GM21447 (cell line): ENCODE data around the gene TWIST1.

Experiments
- ATAC-seq: cut with Tn5 transposase; IDR thresholded peaks from one replicate; pipeline ENCODE4 v1.9.1; 2021; ENCODE audit not compliant: unreplicated experiment

The TWIST1 gene

DNA sequence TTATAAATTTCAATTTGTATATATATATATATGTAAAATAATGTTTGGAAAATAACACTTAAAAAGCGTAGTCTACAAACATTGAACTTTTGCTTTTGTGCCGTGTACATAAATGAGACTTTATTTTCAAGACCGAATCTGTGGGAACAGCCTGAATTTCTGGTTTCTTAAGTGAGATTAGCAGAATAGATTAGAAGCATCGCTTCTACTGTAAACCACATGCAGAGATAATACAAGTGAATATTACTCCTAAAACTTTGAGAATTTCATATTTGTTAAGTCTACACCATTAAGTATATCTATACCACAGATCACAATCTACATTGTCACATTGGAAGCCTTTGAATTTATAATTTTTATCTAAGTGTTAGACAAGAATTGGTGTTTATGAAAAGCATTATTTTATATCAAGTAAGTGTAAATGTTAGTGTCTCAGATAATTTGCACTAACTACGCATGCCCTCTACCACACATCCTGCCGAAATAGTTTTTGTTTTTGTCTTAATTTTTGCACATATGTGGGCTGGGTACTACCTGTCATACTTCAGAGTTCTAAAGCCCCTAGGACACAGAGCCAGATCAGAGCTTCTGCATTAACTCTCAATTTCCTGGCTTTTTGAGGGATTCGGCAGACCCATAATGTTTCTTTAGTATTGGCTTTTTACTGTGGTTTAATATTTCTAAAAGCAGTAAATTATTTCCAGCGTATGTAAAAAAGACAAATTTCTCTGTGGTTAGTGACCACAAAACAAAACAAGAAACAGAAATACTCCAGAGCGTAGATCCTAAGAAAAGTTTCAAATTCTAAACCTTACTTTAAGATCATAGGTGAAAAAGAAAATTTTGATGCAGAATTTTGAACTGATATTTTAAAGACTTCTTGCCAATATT lies 20.0 kb downstream of the TWIST1 start:
- ATAC-seq = no peak

DNA sequence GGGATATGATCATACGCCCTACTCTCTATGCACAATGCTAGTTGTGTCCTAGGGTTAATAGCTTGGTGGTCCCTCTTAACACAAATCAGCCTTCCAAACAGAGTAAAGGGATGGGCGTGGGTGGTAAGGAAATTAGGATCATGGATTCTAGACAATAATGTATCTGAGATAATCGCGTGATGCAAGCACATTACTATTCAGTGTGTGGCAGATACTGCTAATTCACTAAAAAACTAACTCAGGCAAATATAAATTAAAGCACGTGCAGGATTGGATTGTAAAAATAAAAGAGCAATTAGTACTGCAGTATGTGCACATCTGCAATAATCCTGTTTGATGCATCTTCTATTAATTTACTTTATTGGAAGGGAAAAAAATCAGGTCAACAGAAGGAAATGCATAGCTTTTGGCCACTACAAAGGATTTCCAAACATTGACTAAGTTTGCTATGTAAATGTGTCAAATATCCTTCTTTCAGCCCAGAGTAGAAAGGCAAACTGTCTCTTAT lies 22.0 kb downstream of the TWIST1 start:
- no peak for ATAC-seq

DNA sequence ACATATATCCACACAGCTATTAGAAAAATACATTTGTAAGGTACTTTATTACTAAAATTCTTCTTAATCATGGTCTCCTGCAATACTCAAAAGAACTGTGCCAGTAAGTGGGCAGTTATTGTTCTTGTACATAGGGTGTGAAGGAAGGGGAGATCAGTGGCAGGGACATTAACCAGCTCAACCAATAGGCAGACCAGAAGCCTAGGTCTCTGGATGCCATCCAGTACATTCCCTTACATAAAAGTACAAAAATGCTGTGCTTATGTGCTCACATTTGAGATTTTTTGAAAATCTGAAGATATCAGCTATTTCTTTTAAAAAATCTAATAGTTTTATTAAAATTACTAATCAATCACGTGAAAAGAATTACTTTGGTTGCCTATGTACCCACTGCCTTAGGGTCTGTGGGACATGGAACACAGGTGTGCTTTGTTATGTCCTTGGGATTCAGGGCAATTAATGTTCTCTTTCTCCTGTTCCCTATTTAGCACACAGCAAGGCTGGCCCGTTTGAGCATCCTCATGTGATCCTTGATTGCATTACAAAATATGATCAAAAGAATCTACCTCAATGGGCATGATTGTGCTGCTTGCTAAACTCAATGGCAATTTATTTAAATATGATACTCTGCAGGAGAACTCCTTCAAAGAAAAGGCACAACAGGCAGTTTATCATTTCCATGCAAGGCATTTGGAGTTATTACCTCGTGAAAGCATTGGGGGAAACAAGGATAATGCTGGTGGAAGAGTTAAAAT lies 22.7 kb downstream of the TWIST1 start:
- no peak for ATAC-seq

DNA sequence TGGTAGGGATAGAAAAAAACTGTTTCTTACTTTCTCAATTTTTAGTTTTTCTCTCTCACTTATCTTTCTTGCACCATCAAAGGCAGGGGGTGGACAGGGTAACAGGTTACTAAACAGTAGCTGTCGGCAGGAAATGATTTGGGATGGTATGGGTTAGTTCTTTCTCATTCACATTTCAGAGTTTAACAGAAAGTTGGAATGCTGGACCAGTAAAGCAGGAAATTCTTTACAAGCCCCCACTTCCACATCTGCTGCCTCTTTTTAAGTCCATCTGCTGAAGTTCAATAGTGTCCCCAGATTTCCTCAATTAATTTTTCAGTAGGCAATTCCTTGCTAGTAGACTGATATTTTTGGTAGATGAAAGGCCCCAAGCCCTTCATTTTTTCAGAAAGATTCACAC lies 23.3 kb downstream of the TWIST1 start:
- ATAC-seq = no peak

DNA sequence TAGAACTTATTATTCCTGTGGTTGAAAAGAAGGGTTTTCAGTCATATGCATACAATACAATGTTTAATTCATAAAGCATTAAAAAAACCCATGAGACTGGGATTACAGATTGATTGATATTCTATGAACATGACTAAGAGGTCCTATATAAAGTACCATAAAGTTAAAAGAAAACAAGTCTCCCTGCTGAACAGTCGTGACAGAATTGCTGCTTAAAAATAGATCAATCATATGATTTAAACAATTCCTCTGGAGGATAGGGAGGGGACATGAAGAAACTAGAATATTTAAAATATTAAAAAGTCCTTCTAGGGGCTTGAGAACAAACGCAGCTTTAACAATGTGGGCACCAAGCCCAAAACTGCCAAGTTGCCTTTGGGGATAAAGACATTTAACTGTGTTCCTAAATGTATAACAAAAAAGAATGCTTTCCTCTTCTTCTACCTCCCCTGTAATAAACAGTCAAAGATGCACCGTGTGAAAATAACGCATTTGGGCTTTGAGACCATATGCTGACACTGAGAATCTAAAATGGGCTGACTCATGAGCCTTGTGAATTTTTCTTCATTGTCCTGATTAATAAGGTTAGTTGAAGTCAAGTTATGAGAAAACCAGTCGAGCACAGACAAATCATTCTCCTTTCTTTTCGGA lies 25.8 kb downstream of the TWIST1 start:
- no peak for ATAC-seq

DNA sequence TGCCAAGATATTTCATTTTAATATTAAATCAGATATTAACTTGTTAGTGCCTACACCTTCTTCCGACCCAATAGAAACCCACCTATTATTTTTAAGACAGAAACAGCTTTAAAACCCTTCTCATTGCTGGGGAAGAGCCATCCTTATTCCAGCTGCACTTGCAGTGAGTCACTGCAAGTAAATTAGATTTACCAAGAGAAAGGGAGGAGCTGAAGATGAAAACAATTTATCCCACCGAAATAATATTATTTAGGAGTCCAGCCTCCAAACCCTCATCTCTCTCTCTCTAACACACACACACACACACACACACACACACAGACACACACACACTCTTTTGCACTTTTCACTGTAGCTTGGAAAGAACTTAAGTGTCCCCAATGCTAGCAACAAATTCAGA lies 26.9 kb downstream of the TWIST1 start:
- ATAC-seq = no peak

DNA sequence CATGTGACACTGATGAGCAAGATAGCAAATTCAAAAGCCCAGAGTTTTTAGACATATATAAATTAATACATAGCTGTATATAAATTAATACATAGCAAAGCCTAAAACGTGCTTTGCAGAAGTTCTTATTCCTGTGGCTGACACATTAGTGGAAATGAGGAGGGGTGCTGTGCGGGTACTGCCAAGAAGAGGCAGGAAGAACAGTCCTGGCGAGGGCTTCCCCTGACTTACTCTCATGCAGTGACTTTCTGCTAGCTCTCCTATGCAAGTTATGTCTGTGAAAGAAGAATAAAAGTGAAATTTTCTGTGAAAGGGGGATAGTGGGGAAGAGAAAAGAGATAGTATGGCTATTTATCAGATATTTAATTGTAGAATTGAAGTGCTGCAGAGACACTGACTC lies 27.6 kb downstream of the TWIST1 start:
- ATAC-seq = no peak

DNA sequence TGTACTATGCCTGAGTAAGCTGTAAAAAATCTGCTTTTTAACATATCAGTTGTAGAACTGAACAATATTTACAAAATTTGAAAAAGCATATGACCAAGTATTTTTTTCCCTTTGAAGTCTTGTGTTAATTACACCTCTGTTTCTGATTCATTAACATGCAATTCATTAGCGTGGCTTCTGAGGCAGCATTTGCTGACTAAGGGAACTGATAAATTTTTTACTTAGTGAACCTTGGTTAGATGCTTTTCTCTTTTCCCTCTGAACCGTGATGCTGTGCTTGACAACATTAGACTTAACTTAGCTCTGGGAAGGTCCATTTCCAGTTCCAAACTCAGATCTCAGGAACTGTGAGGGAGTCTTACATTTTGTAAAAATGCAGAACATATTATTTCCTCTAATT lies 28.1 kb downstream of the TWIST1 start:
- ATAC-seq = no peak

DNA sequence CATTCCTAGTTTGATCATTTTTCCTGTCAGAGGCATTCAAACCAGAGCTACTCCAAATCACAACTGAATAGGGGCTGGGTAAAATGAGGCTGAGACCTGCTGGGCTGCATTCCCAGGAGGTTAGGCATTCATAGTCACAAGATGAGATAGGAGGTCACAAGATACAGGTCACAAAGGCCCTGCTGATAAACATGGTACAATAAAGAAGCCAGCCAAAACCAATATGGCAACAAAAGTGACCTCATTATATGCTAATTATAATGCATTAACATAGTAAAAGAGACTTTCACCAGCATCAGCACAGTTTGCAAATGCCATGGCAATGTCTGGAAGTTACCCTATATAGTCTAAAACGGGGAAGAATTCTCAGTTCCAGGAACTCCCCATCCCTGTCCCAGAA lies 37.3 kb downstream of the TWIST1 start:
- no peak for ATAC-seq

DNA sequence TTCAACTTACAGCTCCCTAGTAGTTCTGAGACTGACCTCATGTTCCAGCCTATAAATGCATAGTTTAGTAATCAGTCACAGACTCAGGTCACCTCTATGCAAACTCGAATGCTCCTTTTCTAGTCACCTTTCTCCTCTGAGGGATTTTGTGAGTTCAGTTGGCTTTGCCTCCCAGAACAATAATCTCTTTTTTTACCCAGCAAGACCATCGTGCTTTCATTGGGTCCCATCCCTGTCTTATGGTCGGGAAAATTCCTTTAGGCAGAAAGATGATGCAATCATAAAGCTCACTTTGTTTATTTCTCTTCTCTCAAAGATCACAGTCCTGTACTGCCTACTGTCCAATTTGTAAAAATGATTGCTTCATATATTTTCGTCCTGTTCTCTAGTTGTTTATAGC lies 38.4 kb downstream of the TWIST1 start:
- no peak for ATAC-seq

DNA sequence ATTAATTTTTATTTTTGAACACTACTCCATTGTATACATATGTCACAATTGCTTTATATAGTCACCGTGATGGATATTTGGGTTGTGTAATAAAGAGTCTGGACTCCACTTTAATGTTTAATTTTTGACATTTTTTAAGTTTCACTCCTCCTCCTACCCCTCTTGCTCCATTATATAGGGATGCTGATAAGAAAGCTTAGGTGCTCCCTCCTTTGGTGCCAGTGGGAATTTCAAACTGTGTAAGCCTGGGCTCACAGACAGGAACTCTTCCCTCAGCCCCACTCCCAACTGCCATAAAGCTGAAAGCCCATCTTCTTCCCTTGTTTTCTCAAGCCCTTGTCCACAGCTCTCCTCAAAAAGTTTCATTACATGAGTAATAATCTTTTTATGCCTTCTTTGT lies 47.6 kb downstream of the TWIST1 start:
- no peak for ATAC-seq

DNA sequence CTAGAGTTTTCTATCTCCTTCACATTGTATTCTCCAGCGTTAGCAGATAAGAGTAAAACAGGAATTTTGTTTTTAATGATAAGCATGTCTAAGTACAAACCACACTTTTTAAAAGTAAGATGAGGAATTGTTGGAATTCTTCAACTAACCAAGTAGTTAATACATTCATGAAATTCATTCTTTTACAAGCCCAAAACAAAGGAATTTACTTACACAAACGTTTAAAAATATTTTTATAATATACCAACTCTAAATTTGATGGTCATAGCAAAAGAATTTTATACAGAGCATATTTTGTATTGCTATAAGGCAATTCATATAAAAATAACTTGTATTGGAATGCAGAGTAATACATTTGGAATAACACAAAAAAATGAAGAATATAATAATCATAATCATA lies 51.3 kb downstream of the TWIST1 start:
- no peak for ATAC-seq
